COLO668 (cell line): ENCODE results near the gene OR4F15.
A peak's percentile ranks its signal among the peaks of the same experiment; 100 is the strongest.
"Not testable (repeated sequence)": the region's sequence is repeated elsewhere in the genome, so short reads cannot be mapped to it uniquely, and the experiment has no call there.

ENCODE experiments used
- DNase-seq: peaks from one replicate; lab custom pipeline; 2025; ENCODE audit not compliant: unreplicated experiment; lab: John Stamatoyannopoulos, UW

OR4F15 gene, protein sequence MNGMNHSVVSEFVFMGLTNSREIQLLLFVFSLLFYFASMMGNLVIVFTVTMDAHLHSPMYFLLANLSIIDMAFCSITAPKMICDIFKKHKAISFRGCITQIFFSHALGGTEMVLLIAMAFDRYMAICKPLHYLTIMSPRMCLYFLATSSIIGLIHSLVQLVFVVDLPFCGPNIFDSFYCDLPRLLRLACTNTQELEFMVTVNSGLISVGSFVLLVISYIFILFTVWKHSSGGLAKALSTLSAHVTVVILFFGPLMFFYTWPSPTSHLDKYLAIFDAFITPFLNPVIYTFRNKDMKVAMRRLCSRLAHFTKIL

DNA sequence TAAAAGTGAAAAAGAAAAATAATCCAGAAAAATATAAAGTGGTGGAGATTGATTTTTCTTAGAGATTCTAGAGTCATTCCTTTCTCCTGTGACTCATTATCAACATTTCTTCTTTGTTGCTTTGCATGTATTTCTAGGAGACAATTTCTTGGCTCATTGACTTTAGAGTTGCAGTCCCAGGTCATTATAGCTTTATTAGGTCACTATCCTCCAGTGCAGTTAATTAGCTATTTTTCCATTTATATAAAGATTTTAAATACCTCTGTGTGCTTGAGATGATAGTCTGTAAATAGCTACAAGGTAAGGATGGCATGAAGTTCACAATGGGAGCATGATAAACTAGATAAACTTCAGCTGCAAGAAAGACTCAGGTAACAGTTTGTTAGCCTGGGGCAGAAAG, at the start of gene OR4F15:
OR4F15 (plus strand) TSS at position 301 of the 400 bp plus-strand sequence. CDS start 5,985 bp downstream, outside the sequence.
- DNase-seq, result no peak

DNA sequence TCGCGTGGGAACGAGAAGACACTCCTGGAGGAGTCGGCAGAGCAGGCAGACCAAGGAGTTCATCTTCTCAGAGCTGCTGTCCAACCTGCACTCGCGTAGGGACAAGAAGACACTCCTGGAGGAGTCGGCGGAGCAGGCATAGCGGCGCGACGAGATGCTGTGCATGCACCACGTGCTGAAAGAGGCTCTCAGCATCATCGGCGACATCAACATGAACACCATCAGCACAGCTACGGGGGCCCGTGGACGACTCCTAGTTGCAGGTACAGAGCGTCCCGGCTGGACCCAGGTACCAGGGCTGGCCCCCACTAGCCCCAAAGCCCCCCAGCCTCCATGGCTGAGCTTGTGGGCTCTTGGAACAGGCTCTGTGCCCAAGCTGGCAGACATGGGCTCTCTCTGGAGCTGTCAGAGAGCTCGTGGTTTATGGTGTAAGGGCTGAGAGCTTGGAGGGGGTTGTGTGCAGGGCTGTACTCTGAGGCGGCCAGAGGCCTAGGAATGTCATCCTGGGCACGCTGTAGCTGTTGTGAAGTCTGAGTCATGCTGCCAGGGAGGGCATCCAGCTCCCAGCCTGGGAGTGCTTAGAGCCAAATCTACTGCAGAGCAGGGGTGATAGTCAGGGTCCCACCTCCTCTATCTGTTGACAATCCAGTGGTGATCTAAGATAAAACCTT, 47.2 kb upstream of the OR4F15 start:
- DNase-seq, result not testable (repeated sequence)

DNA sequence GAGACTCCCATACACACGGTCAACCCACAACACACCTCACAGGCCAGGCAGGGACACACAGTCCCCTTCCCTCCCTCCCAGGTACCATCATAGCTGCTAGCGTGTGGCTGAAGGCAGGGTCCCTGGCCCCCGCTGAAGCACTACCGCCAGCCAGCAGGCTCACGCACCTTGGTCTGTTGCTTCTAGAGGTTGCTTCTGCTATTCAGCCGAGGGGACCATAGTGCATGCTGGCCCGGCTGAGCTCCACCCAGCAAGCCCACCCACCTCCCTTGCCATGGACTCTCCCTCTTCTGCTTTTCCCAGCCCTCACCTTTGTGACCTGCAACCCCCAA, 46.7 kb upstream of the OR4F15 start:
- DNase-seq, result not testable (repeated sequence)

DNA sequence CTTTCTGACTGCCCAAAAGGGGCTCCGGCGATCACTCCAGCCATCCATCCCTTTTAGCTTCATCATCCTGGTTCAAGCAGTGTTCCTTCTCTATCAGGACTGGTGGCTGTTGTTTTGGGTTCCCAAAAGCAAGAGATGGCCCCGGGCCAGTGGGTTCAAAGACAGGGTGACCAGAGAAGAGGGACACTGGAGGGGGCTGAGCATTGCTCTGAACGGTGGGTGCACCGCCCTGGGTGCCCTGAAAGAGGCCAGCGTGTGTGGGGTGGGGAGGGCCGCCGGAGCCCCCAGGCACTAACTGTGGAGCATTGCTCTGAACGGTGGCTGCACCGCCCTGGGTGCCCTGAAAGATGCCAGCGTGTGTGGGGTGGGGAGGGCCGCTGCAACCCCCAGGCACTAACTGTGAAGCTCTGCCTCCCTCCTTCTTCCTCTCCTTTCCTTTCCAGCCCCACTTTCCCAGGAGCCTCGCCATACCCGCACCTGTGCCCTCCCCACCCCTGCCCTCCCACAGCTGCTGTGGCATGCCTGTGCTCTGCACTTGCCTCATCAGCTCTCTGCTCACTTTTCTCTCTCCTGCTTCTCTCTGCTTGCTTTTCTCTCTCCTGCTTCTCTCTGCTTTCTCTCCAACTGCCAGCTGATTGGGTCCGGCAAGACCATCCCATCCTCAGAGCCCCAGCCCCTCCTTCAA, 46.1 kb upstream of the OR4F15 start:
- no peak for DNase-seq

DNA sequence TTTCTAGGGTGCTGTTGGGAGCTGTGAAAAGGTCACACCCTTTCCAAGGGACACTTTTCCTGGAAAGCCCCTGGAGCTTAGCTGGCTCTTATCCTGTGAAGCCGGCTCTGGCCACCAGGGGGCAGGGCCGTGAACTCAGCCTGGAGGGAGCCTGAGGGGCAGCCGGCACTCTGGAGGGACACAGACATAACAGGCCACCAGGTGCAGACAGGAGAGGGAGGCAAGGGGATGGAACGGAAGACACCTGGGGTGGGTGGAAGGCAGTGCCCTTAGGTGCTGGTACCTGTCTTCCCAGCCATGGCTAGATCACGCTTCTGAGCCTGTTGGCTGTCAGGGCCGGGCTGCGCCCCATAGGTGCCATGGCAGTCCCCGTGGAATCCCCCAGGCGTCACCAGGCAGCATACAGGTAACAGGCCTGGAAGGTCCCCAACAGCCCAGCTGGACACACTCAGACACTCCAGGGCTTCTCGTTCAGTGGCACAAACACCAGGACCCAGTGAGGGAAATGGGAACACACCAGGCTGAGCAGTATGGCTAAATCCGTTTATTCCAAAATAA, 44.8 kb upstream of the OR4F15 start:
- DNase-seq, result not testable (repeated sequence)

DNA sequence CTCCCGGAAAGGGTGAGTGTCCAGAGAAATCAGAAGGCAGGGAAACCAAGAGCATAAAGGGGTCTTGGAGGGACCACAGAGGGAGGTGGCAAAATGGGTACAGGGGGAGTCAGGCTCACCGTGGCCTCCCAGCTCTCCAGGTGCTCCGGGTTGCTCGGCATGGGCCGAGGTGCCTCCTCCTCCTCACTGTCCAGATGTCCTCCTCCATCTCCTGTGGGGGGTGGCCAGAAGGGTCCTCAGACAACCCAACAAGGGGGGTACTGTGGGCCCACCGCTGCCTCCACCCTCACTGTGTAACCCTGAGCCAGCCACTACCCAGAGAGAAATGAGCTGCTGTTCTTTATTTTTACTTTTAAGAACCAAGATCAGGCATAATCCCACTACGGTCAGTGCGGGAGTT, 39.1 kb upstream of the OR4F15 start:
- no peak for DNase-seq

DNA sequence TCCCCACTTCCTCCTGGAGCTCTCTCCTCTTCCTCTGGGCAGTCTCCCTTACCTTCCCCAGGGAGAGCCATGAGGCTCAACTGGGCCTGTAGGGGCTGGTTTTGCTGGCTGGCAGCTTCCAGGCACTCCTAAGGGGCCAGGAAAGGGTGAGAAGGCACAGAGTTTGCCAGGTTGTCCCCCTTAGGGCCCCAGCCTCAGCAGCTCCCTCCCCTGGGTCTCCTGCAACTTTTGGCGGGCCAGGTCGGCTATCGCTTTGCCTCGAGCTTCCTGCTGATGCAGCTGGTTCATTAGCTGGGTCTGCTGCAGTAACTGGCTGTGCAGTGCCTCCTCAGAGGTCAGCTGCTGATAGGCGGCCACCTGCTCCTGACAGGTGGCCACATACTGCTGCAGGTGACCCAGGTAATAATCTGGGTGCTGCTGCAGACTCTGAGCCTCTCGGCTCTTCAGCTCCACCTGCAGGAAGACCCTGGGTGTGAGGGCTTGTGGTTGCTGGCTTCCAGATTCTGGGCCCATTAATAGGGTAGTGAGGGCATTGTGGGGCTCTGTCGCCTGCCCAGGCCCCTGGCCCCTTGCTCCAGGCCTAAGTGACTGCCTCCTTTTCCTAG, 38.4 kb upstream of the OR4F15 start:
- DNase-seq, result peak; percentile 72

DNA sequence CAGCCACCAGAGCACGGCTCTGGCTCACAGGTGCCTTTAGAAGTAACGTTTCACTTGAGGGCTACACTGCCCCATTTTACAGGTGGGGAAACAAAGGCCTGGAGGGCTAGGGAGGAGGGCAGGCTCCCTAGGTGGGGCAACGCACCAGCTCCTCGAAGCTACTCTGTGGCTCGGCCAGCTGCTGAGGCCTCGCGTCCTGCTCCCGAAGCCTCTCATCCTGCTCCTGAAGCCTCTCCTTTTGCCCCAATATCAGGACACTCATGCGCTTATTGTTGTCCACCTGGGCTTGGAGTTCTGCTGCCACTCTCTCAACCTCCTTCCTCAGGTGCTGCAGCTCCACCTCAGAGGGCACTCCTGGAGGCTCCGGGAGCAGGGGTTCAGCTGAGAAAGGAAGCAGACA, 36.9 kb upstream of the OR4F15 start:
- no peak for DNase-seq

DNA sequence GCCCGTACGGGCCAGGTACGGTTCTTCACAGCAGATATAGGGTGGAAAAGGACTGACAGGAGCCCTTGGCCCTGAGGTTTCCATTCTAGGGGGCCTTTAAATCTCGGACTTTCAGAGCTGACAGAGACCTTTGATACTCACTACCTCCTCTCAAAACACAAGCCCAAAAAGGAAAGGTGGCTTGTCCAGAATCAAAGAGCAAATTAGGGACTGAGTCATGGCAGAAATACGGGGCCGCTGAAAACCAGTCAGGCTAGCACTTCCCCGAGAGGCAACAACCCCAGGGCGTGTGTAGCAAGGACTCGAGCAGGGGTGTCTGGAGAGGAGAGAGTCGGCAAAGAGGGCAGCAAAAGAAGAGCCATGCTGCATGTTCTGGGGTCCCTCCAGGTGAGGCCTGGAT, 33.4 kb upstream of the OR4F15 start:
- DNase-seq, result not testable (repeated sequence)

DNA sequence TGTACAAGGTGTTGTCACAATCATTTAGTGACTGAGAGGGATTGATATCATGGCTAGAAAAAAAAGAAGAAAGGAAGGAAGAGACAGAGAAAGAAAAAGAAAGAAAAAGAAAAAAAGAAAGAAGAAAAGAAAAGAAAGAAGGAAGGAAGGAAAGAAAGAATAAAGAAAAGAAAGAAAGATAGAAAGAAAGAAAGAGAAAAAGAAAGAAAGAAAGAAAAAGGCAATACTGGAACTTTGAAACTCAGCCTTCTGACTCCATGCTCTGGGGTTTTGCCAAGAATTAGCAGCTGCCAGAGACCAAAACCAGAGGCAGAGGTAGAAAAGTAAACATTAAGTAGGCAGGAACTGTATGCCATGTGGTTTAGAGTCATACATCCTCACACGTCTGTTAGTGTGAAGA, 31.8 kb upstream of the OR4F15 start:
- DNase-seq, result not testable (repeated sequence)

DNA sequence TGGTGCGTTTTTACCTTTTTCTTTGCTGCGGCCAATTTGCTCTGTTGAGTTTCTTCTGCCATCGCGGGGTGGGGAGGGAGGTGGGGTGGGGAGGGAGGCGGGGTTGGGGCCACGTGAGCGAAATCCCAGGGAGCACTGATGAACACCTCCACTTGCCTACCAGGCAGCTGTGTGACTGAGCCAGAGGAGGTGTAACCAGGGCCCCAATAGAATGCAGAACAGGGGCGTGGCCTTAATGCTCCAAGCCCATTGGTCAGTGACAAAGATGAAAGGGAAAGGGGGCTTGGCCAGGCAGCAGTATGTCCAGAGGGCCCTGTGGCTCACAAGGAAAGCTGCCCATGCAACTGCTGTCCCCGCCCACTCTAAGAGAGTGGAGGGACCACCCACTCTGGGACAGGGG, 30.1 kb upstream of the OR4F15 start:
- no peak for DNase-seq

DNA sequence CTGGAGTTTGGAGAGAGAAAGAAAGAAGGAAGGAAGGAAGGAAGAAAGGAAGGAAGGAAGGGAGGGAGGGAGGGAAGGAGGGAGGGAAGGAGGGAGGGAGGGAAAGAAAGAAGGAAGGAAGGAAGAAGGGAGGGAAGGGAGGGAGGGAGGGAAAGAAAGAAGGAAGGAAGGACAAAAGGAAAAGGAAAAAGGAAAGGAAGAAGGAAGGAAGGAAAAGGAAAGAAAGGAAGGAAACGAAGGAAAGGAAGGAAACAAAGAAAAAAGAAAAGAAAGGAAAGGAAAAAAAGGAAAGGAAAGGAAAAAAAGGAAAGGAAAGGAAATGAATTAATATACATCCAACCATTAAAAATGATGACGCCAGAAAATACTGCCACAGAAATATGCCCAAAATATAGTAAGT, 27.4 kb upstream of the OR4F15 start:
- no peak for DNase-seq

DNA sequence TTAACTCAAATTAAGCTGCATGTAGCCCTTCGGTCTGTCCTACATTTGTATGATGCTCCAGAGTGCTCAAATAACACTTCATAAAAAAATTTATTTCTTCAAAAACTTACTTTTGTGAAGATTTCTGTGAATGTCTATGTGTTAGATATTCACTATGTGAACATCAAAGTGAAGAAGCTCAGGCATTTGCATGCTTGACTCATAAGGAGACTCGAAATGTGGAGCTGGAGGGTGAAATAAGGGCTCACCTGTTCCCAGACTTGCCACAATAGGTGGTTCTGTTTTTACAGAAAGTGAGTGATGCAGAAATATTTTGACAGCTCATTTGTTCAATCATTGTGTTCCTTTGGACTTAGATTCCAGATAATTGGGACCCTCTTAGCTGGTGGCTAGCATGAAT, 25.6 kb upstream of the OR4F15 start:
- not testable (repeated sequence) for DNase-seq

DNA sequence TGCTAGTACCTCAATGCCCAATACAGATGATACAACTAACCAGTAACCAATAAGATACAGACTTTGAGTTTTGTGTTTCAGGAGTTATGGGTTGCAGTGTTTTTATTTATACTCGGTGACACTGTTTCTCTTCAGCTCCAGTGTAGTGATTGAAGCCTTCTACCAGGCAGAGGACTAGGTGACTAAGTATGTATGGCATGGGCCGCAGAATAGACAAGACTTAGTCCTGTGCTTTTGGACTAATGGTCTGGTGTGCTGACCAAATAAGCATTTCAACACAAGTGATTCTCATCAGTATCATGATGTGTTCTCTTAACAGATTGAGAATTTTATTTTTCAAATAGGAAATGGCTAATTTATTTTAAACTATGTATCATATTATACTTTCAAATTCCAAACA, 24.0 kb upstream of the OR4F15 start:
- not testable (repeated sequence) for DNase-seq

DNA sequence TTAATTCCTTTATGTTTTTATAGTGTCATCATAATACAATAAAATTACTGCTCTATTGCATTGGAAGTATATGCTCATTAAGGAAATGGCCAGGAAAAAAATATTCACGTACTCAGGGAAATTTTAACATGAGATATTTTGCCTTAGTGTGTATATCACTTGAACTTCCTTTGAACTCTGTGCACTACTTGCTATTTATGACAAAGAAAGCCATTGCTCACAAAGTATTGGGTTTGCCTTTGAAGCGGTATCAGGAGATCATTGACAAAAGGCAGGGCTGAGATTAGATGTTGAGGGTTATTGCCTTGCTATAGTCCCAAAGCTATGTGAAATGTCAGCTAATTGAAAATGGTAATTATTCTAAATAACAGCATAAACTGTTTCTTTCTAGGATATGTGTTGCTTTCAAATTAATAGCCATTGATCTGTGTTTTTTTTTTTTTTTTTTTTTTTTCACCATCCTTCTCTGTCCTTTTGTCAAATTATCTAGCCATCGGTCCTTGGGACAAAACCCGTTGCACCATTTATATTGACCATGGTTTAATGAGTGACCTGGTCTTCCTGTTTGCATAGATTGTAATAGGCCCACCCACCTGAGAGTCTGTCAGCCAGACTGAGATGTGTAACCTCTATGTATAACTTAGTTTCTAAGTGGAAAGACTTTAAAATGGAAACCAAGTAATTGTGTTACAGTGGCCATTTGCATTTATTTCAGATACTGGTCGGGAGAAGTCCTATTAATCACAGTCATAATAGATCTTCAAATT, 23.3 kb upstream of the OR4F15 start:
- DNase-seq, result not testable (repeated sequence)

DNA sequence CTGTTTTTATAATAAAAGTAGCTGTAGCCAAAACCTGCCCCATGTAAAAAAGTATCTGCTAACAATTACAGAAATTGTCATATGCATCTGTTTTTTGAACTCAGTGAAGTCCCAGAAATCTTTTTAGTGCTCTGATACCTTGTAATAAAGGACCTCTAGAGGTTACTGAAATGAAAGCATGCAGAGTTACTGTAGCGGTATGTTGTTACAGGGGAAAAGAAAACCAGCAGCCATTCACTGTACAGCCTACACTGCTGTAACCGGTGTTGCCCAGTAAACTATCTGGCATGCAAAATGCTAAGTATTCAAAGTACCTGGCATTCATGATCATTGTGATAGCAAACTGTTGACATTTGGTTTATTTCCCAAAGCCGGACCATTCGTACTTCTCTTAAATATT, 21.3 kb upstream of the OR4F15 start:
- DNase-seq, result not testable (repeated sequence)

DNA sequence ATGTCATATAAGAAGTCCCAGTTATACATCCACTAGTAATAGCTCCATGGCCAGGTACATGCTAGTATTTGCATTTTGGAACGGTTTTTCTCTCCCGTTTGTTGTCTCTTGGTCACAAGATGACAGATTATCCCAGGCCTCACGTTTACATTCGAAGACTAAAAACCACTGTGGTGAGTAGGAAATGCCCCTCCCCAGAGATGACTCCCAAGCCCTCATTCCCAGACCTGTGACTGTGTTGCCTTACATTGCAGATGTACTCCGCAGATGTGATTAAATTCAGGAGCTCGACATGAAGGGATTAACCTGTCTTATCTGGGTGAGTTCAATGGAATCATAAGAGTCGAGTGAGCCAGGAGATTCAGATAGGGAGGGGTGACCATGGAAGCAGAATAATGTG, 18.0 kb upstream of the OR4F15 start:
- DNase-seq, result not testable (repeated sequence)

DNA sequence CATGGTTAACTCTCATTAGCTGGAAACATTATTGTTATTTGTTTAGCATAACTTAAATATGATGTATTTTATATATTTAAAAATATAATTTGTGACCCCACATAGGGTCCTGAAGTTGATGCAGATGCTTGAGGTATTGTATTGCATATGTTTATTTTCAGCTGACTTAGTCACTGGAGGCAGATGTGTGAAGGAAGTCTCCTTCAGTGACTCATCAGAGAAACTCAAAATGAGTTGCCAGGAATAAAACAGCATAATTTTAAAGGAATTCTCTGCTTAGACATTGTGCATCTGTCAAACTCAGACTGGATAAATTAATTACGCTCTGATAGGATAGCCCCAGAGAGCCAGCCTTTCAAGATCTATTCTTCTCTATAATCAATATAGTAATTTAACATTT, 16.5 kb upstream of the OR4F15 start:
- no peak for DNase-seq

DNA sequence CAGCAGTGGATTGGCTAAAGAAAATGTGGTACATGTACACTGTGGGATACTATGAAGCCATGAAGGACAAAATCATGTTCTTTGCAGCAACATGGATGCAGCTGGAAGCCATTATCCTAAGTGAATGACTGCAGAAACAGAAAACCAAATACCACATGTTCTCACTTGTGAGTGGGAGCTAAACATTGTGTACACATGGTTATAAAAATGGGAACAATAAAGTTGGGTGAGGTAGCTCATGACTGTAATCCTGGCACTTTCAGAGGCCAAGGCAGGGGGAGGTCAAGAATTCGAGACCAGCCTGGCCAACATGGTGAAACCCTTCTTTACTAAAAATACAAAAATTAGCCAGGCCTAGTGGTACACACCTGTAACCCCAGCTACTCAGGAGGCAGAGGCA, 12.3 kb upstream of the OR4F15 start:
- no peak for DNase-seq

DNA sequence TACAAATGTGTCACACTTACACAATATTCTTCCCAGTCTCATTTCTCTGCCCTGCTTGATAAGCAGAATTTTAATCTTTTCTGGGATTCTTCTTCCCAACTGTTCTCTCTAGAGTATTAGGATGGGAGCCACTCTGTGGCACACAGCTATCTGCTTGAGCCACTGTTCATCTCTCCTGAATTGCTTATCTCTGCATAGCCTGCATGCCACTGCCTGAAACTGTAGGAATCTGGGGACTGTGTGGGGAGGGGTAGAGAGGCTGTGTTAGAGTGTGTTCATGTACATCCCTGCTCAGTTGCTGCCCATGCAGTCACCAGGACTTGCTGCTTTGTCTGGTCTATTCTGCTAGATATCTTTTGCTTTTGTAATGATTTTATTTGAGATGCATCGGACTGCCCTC, 11.0 kb upstream of the OR4F15 start:
- no peak for DNase-seq

DNA sequence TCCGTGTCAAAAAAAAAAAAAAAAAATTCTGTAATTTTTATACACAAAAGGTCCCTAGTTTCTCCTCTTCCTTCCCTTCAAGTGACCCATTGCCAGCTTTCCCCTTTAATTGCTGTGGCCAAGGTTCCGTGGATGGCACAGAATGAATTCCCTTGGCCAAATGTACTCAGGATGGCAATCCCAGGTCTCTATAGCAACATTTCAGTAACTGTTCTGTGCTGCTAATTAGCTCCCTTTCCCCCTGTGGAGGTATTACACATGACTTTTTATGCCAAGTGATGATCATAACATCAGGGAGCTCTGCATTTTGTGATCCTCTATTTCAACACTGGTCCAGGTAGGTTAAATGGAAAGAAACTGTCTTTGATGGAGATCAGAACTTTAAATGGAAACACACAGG, 8.8 kb upstream of the OR4F15 start, which contains the start of gene OR4F6:
OR4F6 (plus strand) TSS at position 301 of the 400 bp plus-strand sequence. CDS start 2,211 bp downstream, outside the sequence.
- DNase-seq, result no peak
